GM18526 (cell line): ENCODE results near the gene APC.

Experiments used
- POLR2A ChIP-seq: IDR thresholded peaks from 3 replicates; pipeline ENCODE4 v1.6.1; 2011; ENCODE audit not compliant: insufficient read length; ENCODE audit errors: extremely low read depth

APC gene

DNA sequence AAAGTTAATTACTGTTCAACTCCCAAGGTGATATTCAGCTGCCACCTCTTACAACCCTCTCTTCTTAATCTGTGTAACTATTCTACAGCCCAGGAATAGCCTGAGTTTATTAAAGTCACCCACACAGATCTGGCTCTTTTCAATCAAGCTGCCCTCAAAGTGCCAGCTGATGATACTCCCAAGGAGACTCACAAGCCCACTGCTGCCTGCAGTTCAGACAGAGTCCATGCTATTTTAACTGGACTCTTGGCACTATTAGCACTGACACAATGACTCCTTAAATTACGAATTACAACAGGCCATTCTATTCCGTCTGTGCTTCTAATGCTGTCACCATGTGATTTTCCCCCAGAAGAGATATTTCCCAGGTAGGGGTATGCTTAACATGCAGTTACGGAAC, 158.0 kb downstream of the APC start:
- TF ChIP-seq POLR2A: no peak
